Occipital lobe (tissue), 1 donor: Measurements from ENCODE around the gene WDR27. TPM values are rescaled to one million over a fixed set of nuclear protein-coding genes. Genes with fewer than 3 reads are reported as not detected.

Experiments
- total RNA-seq: library from RNA; depleted of rRNA; stranded (reverse); fragments of >200 nt; gene quantifications from one replicate; pipeline ENCODE4 v1.2.3, GENCODE V29; 2014

WDR27 gene
- total RNA-seq, 1 donor from 2014 or later: 31.5 TPM

Other genes starting within 250 kb of the WDR27 start
- gene C6orf120, start 97 bp upstream of the WDR27 start, total RNA-seq: 24.3 TPM
- 29.5 TPM for gene PHF10, start 22.5 kb upstream of the WDR27 start, total RNA-seq
- gene DYNLT2, start 49.5 kb upstream of the WDR27 start, total RNA-seq: 2.8 TPM
- 25.3 TPM for gene ERMARD, start 49.6 kb upstream of the WDR27 start, total RNA-seq